Psoas muscle (tissue), 8 donors: Measurements from ENCODE around the gene GPR132. TPM values are rescaled to one million over a fixed set of nuclear protein-coding genes. Genes with fewer than 3 reads are reported as not detected.

Experiments used
- ATAC-seq, 4 donors: fragments of 200-7000 bp; cut with Tn5 transposase; one replicate each; pipeline ENCODE4 v1.9.1; 2020; ENCODE audit warnings: moderate library complexity in 3 of 4, mild to moderate bottlenecking in 2 of 4
- DNase-seq, 2 donors: peaks; one replicate each; pipeline ENCODE4 v3.0.0-alpha.2; 2020
- H3K27ac ChIP-seq: fragments of 200-600 bp; one replicate; pipeline ENCODE4 v1.8.0; 2022
- H3K27me3 ChIP-seq, 3 donors: fragments of 200-600 bp in 1 of 3; one replicate each; pipeline versions ENCODE4 v1.6.1 to v1.8.0; 2013 to 2022; ENCODE audit warnings: low read length in 2 of 3, mild to moderate bottlenecking in 2 of 3, moderate library complexity in 1 of 3; ENCODE audit not compliant: insufficient read depth in 3 of 3
- H3K36me3 ChIP-seq, 2 donors: fragments of 200-600 bp in 1 of 2; one replicate each; pipeline versions ENCODE4 v1.6.1 to v1.8.0; 2013 to 2022; ENCODE audit warnings: low read depth in 1 of 2, mild to moderate bottlenecking in 1 of 2, moderate library complexity in 1 of 2; ENCODE audit not compliant: insufficient read depth in 1 of 2
- H3K4me1 ChIP-seq: fragments of 200-600 bp; one replicate; pipeline ENCODE4 v1.8.0; 2022
- H3K4me3 ChIP-seq: fragments of 200-600 bp; one replicate; pipeline ENCODE4 v1.8.0; 2022; ENCODE audit warnings: mild to moderate bottlenecking
- H3K9me3 ChIP-seq: fragments of 200-600 bp; one replicate; pipeline ENCODE4 v1.8.0; 2022
- CTCF ChIP-seq: fragments of 200-600 bp; IDR thresholded peaks from one replicate; pipeline ENCODE4 v1.8.0; 2022; ENCODE audit warnings: antibody characterized with exemption
- whole genome bisulfite sequencing, 3 donors: extraction: QIAGEN DNeasy Blood & Tissue Kit; methylation state at CpG; one replicate each; pipeline versions ENCODE4 v1.1.6 to v1.1.7; 2013; 5-methylcytosine and 5-hydroxymethylcytosine counted together
- intact Hi-C, 2 donors: fragments of 100-400 bp; cut with DNase I; formaldehyde crosslinking; loops; one replicate each; pipeline versions ENCODE4 v1.11.0 to v1.14.2; 2022
- polyA plus RNA-seq, 3 donors: library from polyadenylated mRNA; stranded (reverse); fragments of 200-250 nt; gene quantifications; one replicate each; pipeline ENCODE4 v1.2.3, GENCODE V29; 2013
- total RNA-seq, 4 donors: library from RNA; stranded (reverse); fragmentation: NEBNext Ultra II Directional in 2 of 4; extraction: Animal tissue kit (Norgen Biotek cat#: 25700) in 2 of 4; gene quantifications; one replicate each; pipeline versions ENCODE4 v1.2.1 to v1.2.4, GENCODE V29; 2021 to 2023
- donor health status: healthy with polysubstance abuse.
- donor health status: DM: no; HTN: no; CAD: no; lungs with moderate emphysema.
- donor health status: Bipolar disorder and iron deficiency.
- donor health status: healthy.
- donor health status: DM: yes; HTN: yes; CAD: no.
- donor health status: DM: no; HTN: no; CAD: no.
- donor health status: DM: no; HTN: no; CAD: no.
- donor health status: DM: yes; HTN: yes; CAD: no.

Gene GPR132
- total and polyA plus RNA-seq, 7 donors, result 0.08 to 0.60 (median 0.34) TPM

GRCh38 chr14:105080161-105080560 is 14.9 kb upstream of the GPR132 start:
- H3K4me1 ChIP-seq, result no peaks in the 10 kb centered on the region
- intact Hi-C loops, result no loop called here
- H3K27me3 ChIP-seq, result peaks cover 0 to 10% (median 3%) of the 10 kb centered on the region in 3 donors
- DNase-seq (no peak), ATAC-seq (no peak)
- H3K27ac ChIP-seq, result no peak overlapping the region
- H3K9me3 ChIP-seq, result no peaks in the 10 kb centered on the region
- H3K4me3 ChIP-seq, result no peak overlapping the region
- no peaks in the 10 kb centered on the region for H3K36me3 ChIP-seq
- no peak for TF ChIP-seq CTCF
- 85 to 87% (median 87%) methylated on average over 17 of the region's 17 CpGs for WGBS, 3 donors

GRCh38 chr14:105078294-105078693 is 13.1 kb upstream of the GPR132 start:
- H3K9me3 ChIP-seq, result no peaks in the 10 kb centered on the region
- TF ChIP-seq CTCF, result no peak
- no peak for ATAC-seq

DNA sequence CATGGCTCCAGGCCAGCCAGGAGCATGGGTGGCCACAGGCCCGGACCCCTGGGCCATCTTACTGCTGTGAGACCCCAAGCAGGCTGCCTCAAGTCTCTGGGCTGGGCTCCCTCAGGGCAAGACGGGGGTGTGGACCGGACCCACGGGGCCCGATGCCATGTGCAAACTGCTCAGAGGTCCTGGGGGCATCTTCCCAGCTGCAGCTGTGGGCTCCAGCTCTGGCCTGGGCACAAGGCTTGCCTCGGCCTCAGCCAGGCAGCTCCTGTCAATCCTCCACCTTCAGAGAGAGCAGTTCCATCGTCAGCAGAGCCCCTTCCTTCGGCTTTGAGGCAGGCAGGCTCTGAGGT is 12.4 kb upstream of the GPR132 start:
- Histone ChIP-seq H3K27ac (no peak overlapping the region), H3K4me3 (no peak overlapping the region), H3K4me1 (no peaks in the 10 kb centered on the region), H3K36me3 (no peaks in the 10 kb centered on the region), H3K27me3 (peaks cover 0 to 23% (median 7%) of the 10 kb centered on the region in 3 donors), H3K9me3 (no peaks in the 10 kb centered on the region)
- DNase-seq (no peak), ATAC-seq (no peak)
- no peak for TF ChIP-seq CTCF
- intact Hi-C loops, result no loop called here
- WGBS, 3 donors, result 59 to 64% (median 59%) methylated on average over 7 to 8 of the region's 8 CpGs

More at GRCh38 chr14:105078294-105078693, 13.1 kb upstream of the GPR132 start:
- no peak overlapping the region for H3K4me3 ChIP-seq
- no peak overlapping the region for H3K27ac ChIP-seq
- DNase-seq, result no peak
- no peaks in the 10 kb centered on the region for H3K36me3 ChIP-seq
- 72 to 88% (median 85%) methylated on average over 1 of the region's 1 CpG for WGBS, 3 donors
- H3K27me3 ChIP-seq, result peaks cover 0 to 22% (median 3%) of the 10 kb centered on the region in 3 donors
- intact Hi-C loops, result no loop called here
- no peaks in the 10 kb centered on the region for H3K4me1 ChIP-seq

DNA sequence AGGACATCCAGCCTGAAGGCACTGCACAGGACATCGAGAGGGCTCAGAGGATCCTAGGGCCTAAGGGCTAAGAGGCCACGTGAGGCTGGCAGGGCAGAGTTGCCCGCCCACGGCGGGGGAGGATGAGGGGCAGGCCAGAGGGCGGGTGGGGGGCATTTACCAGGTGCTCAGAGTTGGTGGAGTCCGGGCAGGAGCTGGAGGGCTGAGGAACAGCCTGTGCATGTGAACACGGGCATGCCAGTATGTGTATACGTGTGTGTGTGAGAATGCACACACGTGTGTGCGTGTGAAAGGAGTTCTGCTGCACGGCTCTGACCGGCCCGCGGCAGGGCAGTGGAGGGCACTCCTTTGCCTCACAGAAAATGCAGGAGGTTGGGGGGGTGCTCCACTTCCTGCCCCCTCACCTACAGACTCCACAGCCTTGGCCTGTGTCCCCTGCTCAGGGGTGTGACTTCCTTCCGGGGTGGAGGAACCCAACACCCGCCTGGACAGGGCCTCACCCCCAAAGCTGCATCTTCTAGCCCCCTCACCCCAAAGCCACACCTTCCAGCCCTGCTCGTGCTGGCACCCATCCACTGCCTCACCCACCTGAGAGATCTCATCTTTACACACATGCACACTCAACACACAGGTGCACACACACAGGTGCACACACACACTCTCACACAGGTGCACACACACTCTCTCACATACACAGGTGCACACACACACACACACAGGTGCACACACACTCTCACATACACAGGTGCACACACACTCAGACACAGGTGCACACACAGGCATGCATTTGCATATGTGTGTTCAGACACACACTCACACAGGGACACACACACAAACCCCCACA is 11.8 kb upstream of the GPR132 start:
- intact Hi-C loops, result no loop called here
- WGBS, 3 donors, result 73 to 79% (median 76%) methylated on average over 17 to 18 of the region's 18 CpGs
- no peaks in the 10 kb centered on the region for H3K36me3 ChIP-seq
- peaks cover 0 to 23% (median 8%) of the 10 kb centered on the region in 3 donors for H3K27me3 ChIP-seq
- no peak overlapping the region for H3K4me3 ChIP-seq
- no peaks in the 10 kb centered on the region for H3K4me1 ChIP-seq
- TF ChIP-seq CTCF, result no peak
- DNase-seq (no peak), ATAC-seq (peak in 1 of 4 donors; percentile 18)
- H3K27ac ChIP-seq, result no peak overlapping the region
- no peaks in the 10 kb centered on the region for H3K9me3 ChIP-seq
